ENCODE data around the gene EFCAB6.

- TF ChIP-seq CTCF (IDR thresholded peaks at IDR 0.05) (no peak), POLR2A (IDR thresholded peaks at IDR 0.05) (no peak)
Observed at GRCh38 chr22:43572710-43573109, 239.4 kb downstream of the EFCAB6 start.

All from heart left ventricle (tissue), 13 donors.